ENCODE data around the gene TMEM19. TPM values are rescaled to one million over a fixed set of nuclear protein-coding genes. Genes with fewer than 3 reads are reported as not detected.

The TMEM19 gene
- total RNA-seq, 1 donor from 2014 or later: 44.6 TPM

DNA sequence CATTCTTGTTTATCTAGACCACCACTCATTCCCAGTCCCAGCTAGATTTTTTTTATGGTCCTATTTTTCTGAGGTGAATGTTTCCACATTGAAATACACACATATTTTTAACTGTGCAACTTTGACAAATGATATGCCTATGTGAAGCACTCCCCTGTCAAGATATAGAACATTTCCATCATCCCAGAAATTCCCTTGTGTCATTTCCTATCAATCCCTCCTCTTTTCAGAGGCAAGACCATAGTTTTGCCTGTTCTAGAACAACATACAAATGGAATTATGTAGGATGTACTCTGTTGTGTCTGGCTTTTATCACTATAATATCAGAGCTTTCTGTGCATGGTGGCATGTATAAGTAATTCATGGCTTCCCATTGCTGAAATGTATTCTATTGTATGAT lies 32.7 kb downstream of the TMEM19 start:
- no peak for DNase-seq (ENCODE audit: low read depth in 2 of 2)

- DNase-seq (ENCODE audit: low read depth in 2 of 2): no peak
These were observed 33.9 kb downstream of the TMEM19 start for GRCh38 chr12:71719647-71720370.

DNA sequence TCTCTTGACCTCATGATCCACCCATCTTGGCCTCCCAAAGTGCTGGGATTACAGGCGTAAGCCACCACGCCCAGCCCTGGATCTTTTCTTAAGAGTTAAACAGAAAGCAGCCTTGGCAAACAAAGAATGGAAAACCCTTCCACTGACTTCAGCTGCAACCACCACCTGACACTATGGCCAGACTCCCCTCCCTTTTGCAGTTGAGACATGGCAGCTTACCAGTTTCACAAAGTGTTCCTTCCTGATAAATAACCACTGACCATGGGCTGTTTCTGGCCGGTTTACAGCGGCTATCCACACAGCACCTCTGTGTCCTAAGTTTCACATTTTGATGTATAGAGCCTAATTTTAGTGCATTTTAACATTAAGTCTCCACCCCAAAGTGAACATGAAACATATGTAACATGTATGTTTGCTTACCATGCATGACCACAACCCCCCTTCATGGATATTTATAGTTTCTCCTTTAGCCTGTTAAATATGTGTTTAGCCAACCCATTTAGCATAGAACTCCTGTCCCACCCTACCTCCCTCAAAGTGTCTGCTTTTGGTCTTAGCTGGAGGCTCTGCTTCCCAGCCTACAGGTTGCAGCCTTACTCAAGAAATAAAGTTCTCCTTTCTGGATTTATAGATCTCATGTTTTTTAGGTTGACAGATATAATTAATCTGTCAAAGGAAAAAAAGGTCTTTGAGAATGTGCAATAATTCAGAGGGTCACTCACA lies 36.1 kb downstream of the TMEM19 start:
- no peak for DNase-seq (ENCODE audit: low read depth in 2 of 2)

DNA sequence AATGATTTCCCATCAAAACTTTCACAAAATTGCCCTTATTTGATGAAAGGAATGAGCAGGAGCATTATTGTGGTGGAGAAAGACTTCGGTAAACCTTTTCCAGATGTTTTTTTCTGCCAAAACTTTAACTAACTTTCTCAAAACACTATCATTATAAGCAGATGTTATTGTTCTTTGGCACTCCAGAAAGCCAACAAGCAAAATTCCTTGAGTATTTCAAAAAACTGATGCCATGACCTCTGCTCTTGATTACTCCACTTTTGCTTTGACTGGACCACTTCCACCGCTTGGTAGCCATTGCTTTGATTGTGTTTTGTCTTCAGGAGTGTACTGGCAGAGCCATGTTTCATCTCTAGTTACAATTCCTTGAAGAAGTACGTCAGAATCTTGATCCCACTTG lies 39.1 kb downstream of the TMEM19 start:
- no peak for DNase-seq (ENCODE audit: low read depth in 2 of 2)

GRCh38 chr12:71726548-71726947 lies 40.7 kb downstream of the TMEM19 start:
- no peak for DNase-seq (ENCODE audit: low read depth in 2 of 2)

GRCh38 chr12:71727958-71728357 lies 42.1 kb downstream of the TMEM19 start:
- peak in 1 of 2 donors; percentile 52 for DNase-seq (ENCODE audit: low read depth in 2 of 2)

- no peak for DNase-seq (ENCODE audit: low read depth in 2 of 2)
These were observed 45.1 kb downstream of the TMEM19 start for GRCh38 chr12:71730936-71731335.

GRCh38 chr12:71731439-71732356 lies 45.8 kb downstream of the TMEM19 start:
- DNase-seq (ENCODE audit: low read depth in 2 of 2): peak in 1 of 2 donors; percentile 17

DNA sequence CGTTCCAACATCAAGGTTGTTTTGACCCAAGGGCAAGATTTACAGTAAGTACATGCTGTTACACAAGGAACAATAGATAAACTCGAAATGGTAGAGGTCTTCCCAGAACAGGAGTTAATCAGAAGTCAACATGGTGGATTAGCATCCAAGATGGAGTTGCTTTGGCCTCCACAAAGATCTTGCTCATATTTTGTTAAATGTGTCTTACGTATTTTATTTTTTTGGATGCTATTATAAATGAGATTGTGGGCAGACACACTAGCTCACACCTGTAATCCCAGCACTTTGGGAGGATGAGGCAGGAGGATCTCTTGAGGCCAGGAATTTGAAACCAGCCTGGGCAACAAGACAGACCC lies 46.5 kb downstream of the TMEM19 start:
- DNase-seq (ENCODE audit: low read depth in 2 of 2): no peak

DNA sequence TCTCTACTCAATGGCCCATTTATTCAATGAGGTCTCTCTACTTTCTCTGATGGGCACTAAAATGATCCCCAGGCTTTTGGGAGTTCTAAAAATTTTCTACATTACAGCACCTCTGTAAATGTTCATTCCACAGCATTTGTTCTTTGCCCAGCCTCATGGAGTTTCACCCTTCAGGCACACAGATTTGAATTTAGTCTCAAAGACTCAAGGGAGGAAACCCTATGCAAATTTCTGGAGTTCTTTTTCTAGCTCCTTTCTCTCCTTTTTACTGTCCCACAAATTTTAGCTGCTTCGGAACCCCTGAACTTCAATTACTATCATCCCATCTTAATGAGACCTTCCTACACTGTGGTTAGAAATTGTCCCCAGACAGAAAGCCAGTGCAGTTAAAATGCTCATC lies 51.3 kb downstream of the TMEM19 start:
- DNase-seq (ENCODE audit: low read depth in 2 of 2): no peak

GRCh38 chr12:71742998-71743397 lies 57.1 kb downstream of the TMEM19 start:
- no peak for DNase-seq (ENCODE audit: low read depth in 2 of 2)

GRCh38 chr12:71744522-71745300 lies 58.8 kb downstream of the TMEM19 start:
- no peak for DNase-seq (ENCODE audit: low read depth in 2 of 2)

DNA sequence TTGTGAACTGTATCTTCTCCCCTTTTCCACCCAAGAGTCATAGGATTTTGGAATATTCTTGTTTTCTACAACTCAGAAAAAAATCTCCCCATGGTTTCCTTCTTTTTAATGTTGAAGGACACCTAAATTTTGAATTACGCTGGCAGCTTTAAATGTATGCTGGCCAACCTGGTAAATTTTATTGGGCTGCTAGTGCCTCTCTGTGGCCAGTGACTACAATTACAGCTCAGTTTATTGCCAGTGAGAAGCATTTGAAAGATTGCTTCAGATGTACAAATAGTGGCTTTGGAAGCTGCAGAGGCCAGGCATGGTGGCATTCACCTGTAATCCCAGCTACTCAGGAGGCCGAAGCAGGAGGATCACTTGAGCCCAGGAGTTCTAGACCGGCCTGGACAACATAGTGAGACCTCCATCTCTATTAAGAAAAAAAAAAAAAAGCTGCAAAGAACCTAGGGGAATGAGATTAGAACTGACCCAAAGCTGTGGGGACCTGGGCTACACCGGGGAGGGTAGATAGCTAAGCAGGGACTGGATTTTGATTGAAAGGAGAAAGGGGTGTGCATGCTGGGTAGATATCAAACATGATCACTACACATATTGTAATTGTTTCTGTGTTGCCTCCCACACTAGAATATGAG lies 61.2 kb downstream of the TMEM19 start:
- peak; percentile 78 to 80 for DNase-seq (ENCODE audit: low read depth in 2 of 2)

DNA sequence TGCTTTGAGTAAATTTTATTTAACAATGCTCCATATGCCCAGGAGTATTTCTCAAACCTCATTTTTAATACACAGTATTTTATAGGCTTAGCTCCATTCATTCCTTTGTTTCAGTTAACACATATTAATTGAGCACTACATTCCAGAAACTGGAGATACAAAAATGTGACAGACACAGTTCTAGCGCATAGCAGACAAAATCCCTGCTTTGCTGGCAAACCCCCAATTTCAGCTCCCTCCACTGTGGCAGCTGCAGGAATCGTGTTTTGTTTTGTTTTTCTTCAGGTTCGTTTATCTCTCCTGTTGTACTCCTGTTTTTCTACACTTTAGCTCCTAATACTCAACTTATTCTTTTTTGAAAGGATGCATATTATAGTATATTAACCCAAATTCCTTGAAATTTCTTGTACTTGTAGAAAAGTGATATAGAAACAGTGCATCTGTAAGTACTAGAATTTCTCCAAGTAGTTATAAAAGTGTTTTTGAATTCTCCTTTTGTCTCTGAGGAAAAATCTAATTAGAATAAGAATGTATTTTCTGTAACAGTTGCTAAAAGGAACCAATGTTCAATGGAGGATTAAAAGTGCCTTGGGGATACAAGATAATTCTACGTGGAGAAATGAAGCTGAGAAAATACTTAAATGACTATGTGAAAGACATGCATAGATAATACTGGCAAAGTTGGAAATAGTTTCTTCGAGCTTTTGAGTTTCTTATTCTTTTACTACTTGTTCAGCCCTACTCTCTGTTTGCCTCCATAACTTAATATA lies 62.4 kb downstream of the TMEM19 start:
- DNase-seq (ENCODE audit: low read depth in 2 of 2): no peak

DNA sequence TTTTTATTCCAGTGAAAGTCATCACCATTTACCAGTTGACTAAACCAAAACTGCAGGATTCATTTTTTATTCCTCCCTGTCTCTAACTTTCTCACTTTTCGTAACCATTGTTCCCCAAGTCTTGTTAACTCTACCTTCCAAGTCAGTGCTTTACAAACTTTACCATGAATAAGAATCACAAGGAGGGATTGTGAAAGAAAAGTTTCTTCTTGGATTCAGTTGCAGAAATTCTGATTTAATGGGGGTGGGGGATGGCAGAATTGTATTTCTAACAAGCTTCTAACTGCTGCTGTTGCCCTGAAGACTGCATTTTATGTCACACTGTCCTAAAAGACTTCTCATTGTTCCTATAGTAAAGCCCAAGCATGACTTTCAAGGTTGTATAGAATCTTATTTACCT lies 63.8 kb downstream of the TMEM19 start:
- no peak for DNase-seq (ENCODE audit: low read depth in 2 of 2)

- DNase-seq (ENCODE audit: low read depth in 2 of 2): no peak
These were observed 67.0 kb downstream of the TMEM19 start for GRCh38 chr12:71752891-71753290.

All from lung microvascular endothelial cell (primary cell).